GM19240 (cell line): Measurements from ENCODE around the gene ANKRD28.
"Not testable (repeated sequence)": the region's sequence is repeated elsewhere in the genome, so short reads cannot be mapped to it uniquely, and the experiment has no call there.

Experiments
- DNase-seq: peaks from one replicate; pipeline ENCODE4 v3.0.0; 2011; ENCODE audit warnings: low spot score; ENCODE audit not compliant: insufficient read length

The ANKRD28 gene

GRCh38 chr3:15771444-15771843, 26.3 kb downstream of the ANKRD28 start:
- no peak for DNase-seq

DNA sequence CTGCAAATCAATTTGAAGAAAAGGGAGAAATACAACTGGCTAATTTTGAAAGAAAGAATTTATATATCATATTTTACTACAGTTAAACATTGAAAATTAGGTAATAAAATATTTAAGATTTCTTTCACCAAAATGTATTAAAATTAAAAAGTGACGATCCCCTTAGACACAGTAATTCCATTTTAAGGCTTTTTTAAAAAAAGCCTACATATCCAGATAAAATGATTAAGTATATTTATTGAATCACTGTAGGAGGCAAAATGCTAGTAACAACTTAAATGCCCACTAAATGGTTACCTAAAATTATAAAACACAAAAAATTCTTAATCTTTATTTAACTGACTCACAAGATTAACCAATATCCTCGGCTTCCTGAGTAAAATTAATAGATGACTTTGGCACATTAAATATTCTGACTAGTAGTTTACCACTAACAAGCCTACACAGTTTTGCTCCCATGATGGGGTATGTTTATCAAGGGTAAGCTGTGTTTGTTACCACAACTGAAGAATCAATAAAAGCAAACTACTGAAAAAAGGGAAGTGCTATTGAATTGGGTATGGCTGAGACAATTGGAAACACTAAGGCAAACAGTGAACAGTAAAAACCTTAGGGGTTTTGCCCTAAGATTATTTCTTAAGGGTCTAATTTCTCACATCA, 28.4 kb downstream of the ANKRD28 start:
- DNase-seq: no peak

- no peak for DNase-seq
Observed at GRCh38 chr3:15768421-15769255, 29.1 kb downstream of the ANKRD28 start.

DNA sequence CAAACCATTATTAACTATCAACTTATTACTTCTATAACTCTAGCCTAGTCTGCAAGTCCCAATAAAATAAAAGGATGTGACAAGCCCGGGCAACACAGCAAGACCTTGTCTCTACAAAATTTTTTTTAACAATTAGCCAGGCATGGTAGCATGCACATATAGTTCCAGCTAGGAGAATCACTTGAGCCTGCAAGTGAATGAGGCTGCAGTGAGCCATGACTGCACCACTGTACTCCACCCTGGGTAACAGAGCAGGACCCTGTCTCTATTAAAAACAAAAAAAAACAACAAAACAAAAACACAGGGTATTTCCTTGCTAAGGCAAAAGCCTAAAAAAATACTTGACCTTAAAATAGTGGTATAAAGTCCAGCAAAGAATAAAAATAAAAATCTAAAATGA, 31.4 kb downstream of the ANKRD28 start:
- DNase-seq: no peak

- DNase-seq: no peak
Observed at GRCh38 chr3:15758295-15758694, 39.5 kb downstream of the ANKRD28 start.

- no peak for DNase-seq
Observed at GRCh38 chr3:15757824-15758223, 40.0 kb downstream of the ANKRD28 start.

DNA sequence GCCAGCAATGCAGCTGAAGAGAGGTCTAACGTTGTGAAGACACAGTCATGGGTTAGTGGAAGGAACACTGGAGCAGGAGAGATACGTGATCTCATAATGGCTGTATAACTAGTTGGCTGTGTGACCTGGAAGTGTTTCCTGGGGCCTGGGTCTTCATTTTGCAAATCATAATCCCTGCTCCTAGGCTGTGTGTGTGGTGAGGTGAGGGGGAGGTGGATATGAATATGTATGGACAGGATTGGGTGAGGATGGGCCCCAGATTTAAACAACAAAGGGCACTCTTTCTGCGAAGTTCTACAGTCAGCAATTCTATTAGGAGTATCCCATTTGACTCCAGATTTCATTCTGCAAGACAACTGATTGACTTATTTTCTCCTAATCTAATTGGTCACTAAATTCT, 41.3 kb downstream of the ANKRD28 start:
- DNase-seq: no peak

DNA sequence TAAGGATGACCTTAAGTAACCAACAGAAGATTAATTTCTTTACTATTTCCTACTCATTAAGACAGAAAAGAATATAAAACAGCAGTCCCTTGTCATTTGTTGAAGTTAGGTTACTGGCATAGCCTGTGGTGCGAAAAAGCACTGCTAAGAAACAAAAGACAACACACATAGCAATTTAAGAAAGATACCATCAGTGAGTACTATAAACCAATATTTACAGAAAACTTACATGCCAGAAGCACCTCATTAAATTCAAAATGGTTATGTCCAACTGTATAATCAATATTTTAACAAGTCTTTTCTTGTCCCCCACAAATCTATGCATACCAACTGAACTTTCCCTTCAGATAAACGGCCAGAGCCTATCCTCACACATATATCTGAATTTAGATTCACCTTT, 42.0 kb downstream of the ANKRD28 start:
- DNase-seq: no peak

- no peak for DNase-seq
Observed at GRCh38 chr3:15755181-15755580, 42.6 kb downstream of the ANKRD28 start.

DNA sequence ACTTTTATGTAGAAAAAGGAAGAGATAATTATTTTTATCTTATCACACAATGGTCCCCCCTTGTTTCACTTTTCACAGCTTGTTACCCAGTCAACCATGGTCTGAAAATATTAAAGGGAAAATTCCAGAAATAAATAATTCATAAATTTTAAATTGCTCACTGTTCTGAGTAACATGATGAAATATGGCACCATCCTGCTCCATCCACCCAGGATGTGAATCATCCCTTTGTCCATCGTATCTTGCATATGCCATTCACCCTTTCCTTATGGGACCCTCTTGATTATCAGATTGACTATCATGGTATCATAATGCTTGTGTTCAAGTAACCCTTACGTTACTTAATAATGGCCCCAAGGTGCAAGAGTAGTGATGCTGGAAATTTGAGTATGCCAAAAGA, 43.7 kb downstream of the ANKRD28 start:
- no peak for DNase-seq

DNA sequence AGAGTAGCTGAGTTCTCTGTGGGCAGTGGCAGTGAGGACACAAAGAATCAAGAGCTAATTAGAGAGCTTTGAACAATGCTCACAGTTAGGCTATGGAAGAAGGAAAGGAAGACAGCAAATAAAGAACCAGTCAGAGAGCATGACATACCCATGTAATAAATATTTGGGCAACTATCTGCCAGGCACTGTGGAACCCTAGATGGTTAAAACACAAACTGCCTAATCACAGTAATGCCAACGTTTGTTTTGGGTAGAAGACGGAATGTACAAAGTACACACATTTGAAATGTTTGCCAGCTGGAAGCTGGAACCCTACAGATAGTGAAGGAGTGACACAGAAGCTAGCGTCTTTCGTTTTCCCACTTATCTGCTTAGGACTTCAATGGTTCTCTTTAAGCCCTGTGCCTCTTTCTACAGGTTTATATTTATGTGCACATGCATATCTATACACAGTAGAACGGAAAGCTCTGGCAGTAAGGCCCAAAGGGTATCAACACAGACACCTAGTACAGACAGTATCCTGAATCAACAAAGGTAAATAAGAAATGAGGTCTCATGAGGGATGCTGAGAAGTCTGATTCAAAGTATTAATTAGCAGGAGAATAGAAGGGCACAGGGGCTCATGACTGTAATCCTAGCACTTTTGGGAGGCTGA, 44.6 kb downstream of the ANKRD28 start:
- DNase-seq: no peak

DNA sequence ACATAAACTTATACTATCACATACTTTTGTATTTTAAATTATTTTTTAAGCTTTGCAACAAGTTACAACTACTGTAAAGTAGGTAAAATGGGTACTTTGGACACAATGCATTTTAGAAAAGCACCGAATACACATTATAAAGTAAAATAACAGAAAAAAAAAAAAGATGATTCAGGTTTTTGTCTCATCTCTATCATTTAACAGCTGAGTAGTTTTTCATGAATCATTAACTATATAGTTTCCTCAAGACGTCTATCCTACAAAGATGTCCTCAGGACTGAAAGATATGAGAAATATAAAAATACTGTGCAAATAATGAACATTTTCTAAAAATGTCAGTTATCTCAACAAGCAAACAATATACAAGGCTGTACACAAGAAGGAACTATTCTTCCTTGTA, 46.9 kb downstream of the ANKRD28 start:
- DNase-seq: no peak

DNA sequence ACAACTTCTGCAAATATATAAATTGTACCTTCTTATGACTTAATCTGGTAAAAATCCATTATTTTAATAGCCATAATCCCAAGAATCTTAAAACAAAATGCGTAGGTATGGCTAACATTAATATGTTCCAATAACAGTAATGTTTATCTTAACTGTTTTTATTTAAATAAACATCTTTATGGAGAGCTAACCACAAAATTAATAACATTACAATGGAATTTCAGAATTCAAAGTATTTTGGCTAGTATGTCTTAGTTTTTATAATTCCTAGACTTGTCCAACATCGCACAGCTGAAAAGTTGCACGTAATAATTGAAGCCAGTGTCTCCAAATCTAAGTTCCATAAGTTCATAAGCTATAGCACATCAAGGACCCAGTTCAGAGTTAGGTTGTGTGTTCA, 47.6 kb downstream of the ANKRD28 start:
- no peak for DNase-seq

GRCh38 chr3:15745896-15746295, 51.9 kb downstream of the ANKRD28 start:
- DNase-seq: not testable (repeated sequence)

DNA sequence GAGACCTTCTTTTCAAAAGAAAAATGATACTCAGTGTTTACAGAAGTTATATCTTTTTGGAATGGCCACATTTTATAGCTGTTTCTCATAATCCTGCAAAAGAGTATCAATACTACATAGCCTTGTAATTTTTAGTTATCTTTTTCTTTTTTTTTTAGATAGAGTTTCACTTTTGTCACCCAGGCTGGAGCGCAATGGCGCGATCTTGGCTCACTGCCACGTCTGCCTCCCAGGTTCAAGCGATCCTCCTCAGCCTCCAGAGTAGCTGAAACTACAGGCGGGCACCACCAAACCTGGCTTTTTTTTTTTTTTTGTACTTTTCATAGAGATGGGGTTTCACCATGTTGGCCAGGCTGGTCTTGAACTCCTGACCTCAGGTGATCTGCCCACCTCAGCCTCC, 53.6 kb downstream of the ANKRD28 start:
- DNase-seq: no peak

- DNase-seq: no peak
Observed at GRCh38 chr3:15743587-15744009, 54.2 kb downstream of the ANKRD28 start.

GRCh38 chr3:15742236-15742635, 55.5 kb downstream of the ANKRD28 start:
- not testable (repeated sequence) for DNase-seq

GRCh38 chr3:15738616-15739005, 59.2 kb downstream of the ANKRD28 start:
- not testable (repeated sequence) for DNase-seq

GRCh38 chr3:15731024-15731423, 66.8 kb downstream of the ANKRD28 start:
- DNase-seq: no peak

- DNase-seq: no peak
Observed at GRCh38 chr3:15728766-15729165, 69.0 kb downstream of the ANKRD28 start.

DNA sequence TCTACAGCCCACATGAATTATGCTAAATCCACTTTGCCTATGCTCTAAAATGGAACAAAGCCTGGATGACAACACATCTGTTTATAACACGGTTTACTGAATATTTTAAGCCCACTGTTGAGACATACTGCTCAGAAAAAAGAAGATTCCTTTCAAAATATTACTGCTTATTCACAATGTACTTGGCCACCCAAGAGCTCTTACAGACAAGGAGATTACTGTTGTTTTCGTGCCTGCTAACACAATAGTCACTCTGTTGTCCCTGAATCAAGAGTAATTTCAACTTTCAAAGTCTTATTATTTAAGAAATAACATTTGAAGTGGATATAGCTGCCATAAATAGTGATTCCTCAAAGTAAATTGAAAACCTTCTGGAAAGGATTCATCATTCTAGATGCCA, 70.9 kb downstream of the ANKRD28 start:
- no peak for DNase-seq

- DNase-seq: no peak
Observed at GRCh38 chr3:15726043-15726442, 71.7 kb downstream of the ANKRD28 start.
